HT-29 (cell line): Measurements from ENCODE around the gene MPI. TPM values are rescaled to one million over a fixed set of nuclear protein-coding genes. Genes with fewer than 3 reads are reported as not detected.
"Not testable (repeated sequence)": the region's sequence is repeated elsewhere in the genome, so short reads cannot be mapped to it uniquely, and the experiment has no call there.

Experiments used
- DNase-seq: peaks from one replicate; pipeline ENCODE4 v3.0.0-alpha.2; 2015; ENCODE audit warnings: low spot score
- total RNA-seq: library from RNA; depleted of rRNA; stranded (reverse); fragments of >200 nt; shearing (Covaris generic); gene quantifications from 2 replicates; pipeline ENCODE4 v1.2.3, GENCODE V29; 2014

MPI gene
- total RNA-seq, 1 experiment from 2014 or later: 61.3 TPM

GRCh38 chr15:74891469-74891868 lies 1.6 kb downstream of the MPI start:
- no peak for DNase-seq

- DNase-seq: no peak
Measured at GRCh38 chr15:74892313-74892712, 2.5 kb downstream of the MPI start.

- no peak for DNase-seq
Measured at GRCh38 chr15:74892931-74893330, 3.1 kb downstream of the MPI start.

GRCh38 chr15:74893627-74894026 lies 3.8 kb downstream of the MPI start:
- DNase-seq: no peak

GRCh38 chr15:74894383-74894782 lies 4.5 kb downstream of the MPI start:
- DNase-seq: not testable (repeated sequence)

- no peak for DNase-seq
Measured at GRCh38 chr15:74895830-74896229, 6.0 kb downstream of the MPI start.

- no peak for DNase-seq
Measured at GRCh38 chr15:74896316-74896715, 6.5 kb downstream of the MPI start.

GRCh38 chr15:74897300-74897701 lies 7.5 kb downstream of the MPI start:
- DNase-seq: no peak

- DNase-seq: peak; percentile 93
Measured at GRCh38 chr15:74901612-74902063, 11.8 kb downstream of the MPI start.

GRCh38 chr15:74902295-74903075 lies 12.6 kb downstream of the MPI start:
- no peak for DNase-seq

- no peak for DNase-seq
Measured at GRCh38 chr15:74903676-74904075, 13.8 kb downstream of the MPI start.

GRCh38 chr15:74904190-74904805 lies 14.5 kb downstream of the MPI start:
- DNase-seq: no peak

- DNase-seq: peak; percentile 78
Measured at GRCh38 chr15:74906067-74906449, 16.2 kb downstream of the MPI start.

- DNase-seq: peak; percentile 90
Measured at GRCh38 chr15:74906450-74907162, 16.8 kb downstream of the MPI start, which contains the start of gene FAM219B. Gene FAM219B (minus strand): TSS chr15:74906851. CDS start chr15:74906800, 51 bp downstream.

GRCh38 chr15:74907163-74907870 lies 17.5 kb downstream of the MPI start:
- DNase-seq: no peak

GRCh38 chr15:74908635-74909034 lies 18.8 kb downstream of the MPI start:
- no peak for DNase-seq

- no peak for DNase-seq
Measured at GRCh38 chr15:74913041-74913440, 23.2 kb downstream of the MPI start.

- not testable (repeated sequence) for DNase-seq
Measured at GRCh38 chr15:74913799-74914198, 24.0 kb downstream of the MPI start.

- DNase-seq: no peak
Measured at GRCh38 chr15:74917676-74918075, 27.8 kb downstream of the MPI start.

GRCh38 chr15:74920456-74920855 lies 30.6 kb downstream of the MPI start:
- DNase-seq: no peak

- DNase-seq: no peak
Measured at GRCh38 chr15:74924525-74924924, 34.7 kb downstream of the MPI start.

- no peak for DNase-seq
Measured at GRCh38 chr15:74928771-74929198, 38.9 kb downstream of the MPI start.
